ENCODE measurements around the gene WIPF3. TPM values are rescaled to one million over a fixed set of nuclear protein-coding genes. Genes with fewer than 3 reads are reported as not detected.

WIPF3 gene
- total RNA-seq, 6 experiments from 2014 or later: 0.64 to 4.1 (median 0.93) TPM

- no peaks in the 10 kb centered on the region for H3K4me1 ChIP-seq
- intact Hi-C loops (cut with DNase I): no loop called here
- DNase-seq (no peak), ATAC-seq (no peak)
- no peak for TF ChIP-seq CTCF (IDR thresholded peaks at IDR 0.05)
- TF ChIP-seq POLR2A (IDR thresholded peaks at IDR 0.05): no peak
- no peaks in the 10 kb centered on the region for H3K9me3 ChIP-seq
- no peaks in the 10 kb centered on the region for H3K36me3 ChIP-seq
- no peaks in the 10 kb centered on the region for H3K27me3 ChIP-seq
- no peak overlapping the region for H3K27ac ChIP-seq
- 76% methylated on average over 7 of the region's 7 CpGs for WGBS (ENCODE audit: insufficient coverage, low coverage, low lambda C conversion rate, missing lambda C conversion rate)
- H3K4me3 ChIP-seq: no peak overlapping the region
These were observed 9.0 kb upstream of the WIPF3 start for GRCh38 chr7:29797112-29797944.

GRCh38 chr7:29798422-29798821 lies 7.9 kb upstream of the WIPF3 start:
- TF ChIP-seq POLR2A (IDR thresholded peaks at IDR 0.05): no peak
- TF ChIP-seq CTCF (IDR thresholded peaks at IDR 0.05): no peak
- Histone ChIP-seq H3K36me3 (no peaks in the 10 kb centered on the region), H3K9me3 (no peaks in the 10 kb centered on the region), H3K4me3 (no peak overlapping the region), H3K27me3 (no peaks in the 10 kb centered on the region), H3K4me1 (no peaks in the 10 kb centered on the region), H3K27ac (no peak overlapping the region)
- WGBS (ENCODE audit: insufficient coverage, low coverage, low lambda C conversion rate, missing lambda C conversion rate): 69% methylated on average over 5 of the region's 5 CpGs
- ATAC-seq: no peak
- intact Hi-C loops (cut with DNase I): no loop called here
- no peak for DNase-seq

- Histone ChIP-seq H3K4me1 (peaks cover 0 to 5% (median 0%) of the 10 kb centered on the region in 4 donors), H3K27me3 (no peaks in the 10 kb centered on the region), H3K4me3 (no peak overlapping the region), H3K36me3 (no peaks in the 10 kb centered on the region), H3K27ac (no peak overlapping the region), H3K9me3 (no peaks in the 10 kb centered on the region)
- intact Hi-C loops (cut with DNase I): no loop called here
- DNase-seq: no peak
- no peak for TF ChIP-seq POLR2A (IDR thresholded peaks at IDR 0.05)
- no peak for TF ChIP-seq CTCF (IDR thresholded peaks at IDR 0.05)
- no peak for ATAC-seq
- whole genome bisulfite sequencing (ENCODE audit: insufficient coverage, low coverage, low lambda C conversion rate, missing lambda C conversion rate): 36% methylated on average over 1 of the region's 1 CpG
These were observed 4.4 kb upstream of the WIPF3 start for GRCh38 chr7:29801929-29802328.

GRCh38 chr7:29805031-29805430 lies 1.3 kb upstream of the WIPF3 start:
- Histone ChIP-seq H3K27ac (no peak overlapping the region), H3K4me1 (peaks cover 0 to 18% (median 0%) of the 10 kb centered on the region in 4 donors), H3K4me3 (no peak overlapping the region), H3K36me3 (no peaks in the 10 kb centered on the region), H3K27me3 (no peaks in the 10 kb centered on the region), H3K9me3 (no peaks in the 10 kb centered on the region)
- intact Hi-C loops (cut with DNase I): no loop called here
- no peak for ATAC-seq
- no peak for DNase-seq
- WGBS (ENCODE audit: insufficient coverage, low coverage, low lambda C conversion rate, missing lambda C conversion rate): 83% methylated on average over 1 of the region's 7 CpGs
- TF ChIP-seq CTCF (IDR thresholded peaks at IDR 0.05) (no peak), POLR2A (IDR thresholded peaks at IDR 0.05) (no peak)

All from right lobe of liver (tissue), 6 donors.